ENCODE data around the gene MANBA.
"Not testable (repeated sequence)": the region's sequence is repeated elsewhere in the genome, so short reads cannot be mapped to it uniquely, and the experiment has no call there.

DNA sequence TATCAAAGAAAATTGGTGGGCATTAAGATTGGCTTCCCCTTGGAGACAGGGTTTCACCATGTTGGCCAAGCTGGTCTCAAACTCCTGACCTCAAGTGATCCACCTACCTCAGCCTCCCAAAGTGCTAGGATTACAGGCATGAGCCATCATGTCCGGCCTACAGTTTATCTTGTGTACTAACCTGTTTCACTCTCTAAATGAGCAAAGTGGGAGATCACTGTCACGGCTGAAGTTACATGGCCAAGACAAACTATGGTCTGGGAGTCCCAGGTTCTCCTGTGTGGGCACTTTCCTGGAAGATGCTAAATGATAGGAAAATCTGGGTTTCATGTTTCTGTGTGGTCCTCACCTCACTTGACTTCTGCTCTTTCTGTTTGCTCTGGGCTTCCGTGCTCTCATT is 33.8 kb downstream of the MANBA start:
- TF ChIP-seq, protein P1, sequence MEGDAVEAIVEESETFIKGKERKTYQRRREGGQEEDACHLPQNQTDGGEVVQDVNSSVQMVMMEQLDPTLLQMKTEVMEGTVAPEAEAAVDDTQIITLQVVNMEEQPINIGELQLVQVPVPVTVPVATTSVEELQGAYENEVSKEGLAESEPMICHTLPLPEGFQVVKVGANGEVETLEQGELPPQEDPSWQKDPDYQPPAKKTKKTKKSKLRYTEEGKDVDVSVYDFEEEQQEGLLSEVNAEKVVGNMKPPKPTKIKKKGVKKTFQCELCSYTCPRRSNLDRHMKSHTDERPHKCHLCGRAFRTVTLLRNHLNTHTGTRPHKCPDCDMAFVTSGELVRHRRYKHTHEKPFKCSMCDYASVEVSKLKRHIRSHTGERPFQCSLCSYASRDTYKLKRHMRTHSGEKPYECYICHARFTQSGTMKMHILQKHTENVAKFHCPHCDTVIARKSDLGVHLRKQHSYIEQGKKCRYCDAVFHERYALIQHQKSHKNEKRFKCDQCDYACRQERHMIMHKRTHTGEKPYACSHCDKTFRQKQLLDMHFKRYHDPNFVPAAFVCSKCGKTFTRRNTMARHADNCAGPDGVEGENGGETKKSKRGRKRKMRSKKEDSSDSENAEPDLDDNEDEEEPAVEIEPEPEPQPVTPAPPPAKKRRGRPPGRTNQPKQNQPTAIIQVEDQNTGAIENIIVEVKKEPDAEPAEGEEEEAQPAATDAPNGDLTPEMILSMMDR (conservative IDR thresholded peaks at IDR 0.05 in 1 of 2, IDR thresholded peaks at IDR 0.05 in 1 of 2; ENCODE audit: extremely low read depth in 1 of 2, insufficient read depth in 1 of 2, low read depth in 1 of 2, low read length in 2 of 2) = not testable (repeated sequence)
- TF ChIP-seq EZH2 (IDR thresholded peaks at IDR 0.05; ENCODE audit: borderline replicate concordance, low read length) = not testable (repeated sequence)

Data from mammary epithelial cell (primary cell).